GM12864 (cell line): ENCODE measurements around the gene MIA.
A peak's percentile ranks its signal among the peaks of the same experiment; 100 is the strongest.
"Not testable (repeated sequence)": the region's sequence is repeated elsewhere in the genome, so short reads cannot be mapped to it uniquely, and the experiment has no call there.

ENCODE experiments used
- DNase-seq: peaks from one replicate; pipeline ENCODE4 v3.0.0-alpha.2; 2011; ENCODE audit warnings: low read depth
- H3K4me3 ChIP-seq: 2 replicates; pipeline ENCODE4 v1.5.1; 2011; ENCODE audit warnings: mild to moderate bottlenecking, low read depth, low read length, control low read depth
- TF ChIP-seq, protein P1 (sequence below): IDR thresholded peaks from 2 replicates; pipeline ENCODE4 v1.5.1; 2011; ENCODE audit warnings: low read depth, mild to moderate bottlenecking, moderate library complexity, low read length, control low read depth, inconsistent platforms; ENCODE audit errors: missing control alignments

The MIA gene

GRCh38 chr19:40776932-40777644, 1.8 kb downstream of the MIA start:
- TF ChIP-seq, protein P1, sequence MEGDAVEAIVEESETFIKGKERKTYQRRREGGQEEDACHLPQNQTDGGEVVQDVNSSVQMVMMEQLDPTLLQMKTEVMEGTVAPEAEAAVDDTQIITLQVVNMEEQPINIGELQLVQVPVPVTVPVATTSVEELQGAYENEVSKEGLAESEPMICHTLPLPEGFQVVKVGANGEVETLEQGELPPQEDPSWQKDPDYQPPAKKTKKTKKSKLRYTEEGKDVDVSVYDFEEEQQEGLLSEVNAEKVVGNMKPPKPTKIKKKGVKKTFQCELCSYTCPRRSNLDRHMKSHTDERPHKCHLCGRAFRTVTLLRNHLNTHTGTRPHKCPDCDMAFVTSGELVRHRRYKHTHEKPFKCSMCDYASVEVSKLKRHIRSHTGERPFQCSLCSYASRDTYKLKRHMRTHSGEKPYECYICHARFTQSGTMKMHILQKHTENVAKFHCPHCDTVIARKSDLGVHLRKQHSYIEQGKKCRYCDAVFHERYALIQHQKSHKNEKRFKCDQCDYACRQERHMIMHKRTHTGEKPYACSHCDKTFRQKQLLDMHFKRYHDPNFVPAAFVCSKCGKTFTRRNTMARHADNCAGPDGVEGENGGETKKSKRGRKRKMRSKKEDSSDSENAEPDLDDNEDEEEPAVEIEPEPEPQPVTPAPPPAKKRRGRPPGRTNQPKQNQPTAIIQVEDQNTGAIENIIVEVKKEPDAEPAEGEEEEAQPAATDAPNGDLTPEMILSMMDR: no peak
- DNase-seq: peak; percentile 99
- H3K4me3 ChIP-seq: peak overlapping the region; percentile 70

DNA sequence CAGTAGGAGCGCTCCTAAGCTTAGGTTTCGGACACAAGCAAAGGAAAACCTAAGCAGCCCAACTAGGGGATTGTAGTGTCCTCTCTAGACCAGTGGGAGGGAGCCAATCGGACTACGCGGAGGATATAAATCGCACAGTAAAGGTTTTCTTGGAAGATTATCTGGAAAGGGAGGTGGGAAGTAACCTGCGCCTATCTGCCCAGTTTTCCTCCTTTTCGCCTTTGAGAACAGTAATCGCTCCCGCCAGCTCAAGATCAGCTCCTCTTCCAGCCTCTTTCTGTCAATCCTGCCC, 2.3 kb downstream of the MIA start:
- H3K4me3 ChIP-seq: peak overlapping the region; percentile 70
- DNase-seq: no peak
- TF ChIP-seq, protein P1: no peak

- TF ChIP-seq, protein P1: no peak
- peak; percentile 99 for DNase-seq
- H3K4me3 ChIP-seq: peak within 1 kb of the TSS; percentile 70
Measured at GRCh38 chr19:40777937-40778705, 2.8 kb downstream of the MIA start, which contains the start of gene RAB4B. Gene RAB4B, plus strand, starts transcription at chr19:40778247. Its CDS starts 129 bp downstream, at chr19:40778376.

DNA sequence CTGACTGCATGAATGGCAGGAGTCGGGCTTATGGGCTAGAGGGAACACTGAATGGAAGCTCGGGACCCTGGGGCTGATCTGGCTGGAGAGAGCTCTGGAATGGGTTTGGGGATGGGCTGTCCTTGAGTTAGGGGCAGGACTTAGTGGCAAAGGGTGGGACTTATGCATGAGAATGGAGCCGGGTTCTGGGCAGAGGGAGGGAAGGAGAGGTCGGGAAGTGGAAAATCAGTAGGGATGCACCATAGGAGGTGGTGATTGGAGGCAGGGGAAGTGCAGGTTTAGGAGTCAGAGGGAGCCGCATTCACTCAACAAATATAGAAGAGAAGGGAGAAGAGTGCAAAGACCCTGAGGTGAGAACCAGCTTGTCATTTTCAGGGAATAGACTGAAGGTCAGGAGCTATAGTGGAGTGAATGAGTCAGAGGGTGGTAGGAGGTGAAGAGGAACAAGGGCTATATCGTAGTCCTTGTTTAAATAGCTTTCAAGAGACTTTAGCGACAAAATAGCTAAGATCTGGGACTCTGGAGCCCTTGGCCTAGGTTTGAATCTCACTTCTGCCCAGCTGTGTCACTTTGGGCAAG, 3.5 kb downstream of the MIA start:
- DNase-seq: no peak
- TF ChIP-seq, protein P1: no peak
- peak overlapping the region; percentile 70 for H3K4me3 ChIP-seq

- no peak for DNase-seq
- TF ChIP-seq, protein P1: no peak
- H3K4me3 ChIP-seq: no peak overlapping the region
Measured at GRCh38 chr19:40780582-40780981, 5.3 kb downstream of the MIA start.

GRCh38 chr19:40781140-40781539, 5.8 kb downstream of the MIA start:
- H3K4me3 ChIP-seq: no peak overlapping the region
- TF ChIP-seq, protein P1: no peak
- DNase-seq: no peak

DNA sequence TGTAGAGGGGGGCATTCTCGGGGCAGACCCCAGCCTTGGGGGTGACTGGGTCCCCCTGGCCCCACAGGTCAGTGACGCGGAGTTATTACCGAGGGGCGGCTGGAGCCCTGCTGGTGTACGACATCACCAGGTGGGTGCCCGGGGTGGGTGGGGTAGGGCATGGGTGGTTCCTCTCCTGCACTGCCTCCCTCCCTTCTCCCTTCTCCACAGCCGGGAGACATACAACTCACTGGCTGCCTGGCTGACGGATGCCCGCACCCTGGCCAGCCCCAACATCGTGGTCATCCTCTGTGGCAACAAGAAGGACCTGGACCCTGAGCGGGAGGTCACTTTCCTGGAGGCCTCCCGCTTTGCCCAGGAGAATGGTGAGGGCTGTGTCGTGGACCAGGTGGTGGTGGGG, 8.4 kb downstream of the MIA start:
- no peak overlapping the region for H3K4me3 ChIP-seq
- no peak for DNase-seq
- TF ChIP-seq, protein P1: no peak

DNA sequence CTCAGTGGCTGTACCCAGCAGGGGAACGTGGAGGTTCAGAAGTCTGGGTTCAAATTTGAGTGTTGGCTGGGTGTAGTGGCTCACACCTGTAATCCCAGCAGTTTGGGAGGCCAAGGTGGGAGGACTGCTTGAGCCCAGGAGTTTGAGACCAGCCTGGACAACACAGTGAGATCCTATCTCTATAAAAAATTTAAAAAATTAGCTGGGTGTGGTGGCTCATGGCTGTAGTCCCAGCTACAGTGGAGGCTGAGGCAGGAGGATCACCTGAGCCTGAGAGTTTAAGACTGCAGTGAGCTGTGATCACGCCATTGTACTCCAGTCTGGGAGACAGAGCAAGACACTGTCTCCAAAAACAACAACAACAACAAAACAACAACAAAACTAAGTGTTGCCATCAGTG, 8.8 kb downstream of the MIA start:
- not testable (repeated sequence) for H3K4me3 ChIP-seq, DNase-seq
